Psoas muscle (tissue), 8 donors: ENCODE measurements around the gene PGS1. TPM values are rescaled to one million over a fixed set of nuclear protein-coding genes. Genes with fewer than 3 reads are reported as not detected.

ENCODE experiments used
- ATAC-seq, 4 donors: fragments of 200-7000 bp; cut with Tn5 transposase; one replicate each; pipeline ENCODE4 v1.9.1; 2020; ENCODE audit warnings: moderate library complexity in 3 of 4, mild to moderate bottlenecking in 2 of 4
- DNase-seq, 2 donors: peaks; one replicate each; pipeline ENCODE4 v3.0.0-alpha.2; 2020
- H3K27ac ChIP-seq: fragments of 200-600 bp; one replicate; pipeline ENCODE4 v1.8.0; 2022
- H3K27me3 ChIP-seq, 3 donors: fragments of 200-600 bp in 1 of 3; one replicate each; pipeline versions ENCODE4 v1.6.1 to v1.8.0; 2013 to 2022; ENCODE audit warnings: low read length in 2 of 3, mild to moderate bottlenecking in 2 of 3, moderate library complexity in 1 of 3; ENCODE audit not compliant: insufficient read depth in 3 of 3
- H3K36me3 ChIP-seq, 2 donors: fragments of 200-600 bp in 1 of 2; one replicate each; pipeline versions ENCODE4 v1.6.1 to v1.8.0; 2013 to 2022; ENCODE audit warnings: low read depth in 1 of 2, mild to moderate bottlenecking in 1 of 2, moderate library complexity in 1 of 2; ENCODE audit not compliant: insufficient read depth in 1 of 2
- H3K4me1 ChIP-seq: fragments of 200-600 bp; one replicate; pipeline ENCODE4 v1.8.0; 2022
- H3K4me3 ChIP-seq: fragments of 200-600 bp; one replicate; pipeline ENCODE4 v1.8.0; 2022; ENCODE audit warnings: mild to moderate bottlenecking
- H3K9me3 ChIP-seq: fragments of 200-600 bp; one replicate; pipeline ENCODE4 v1.8.0; 2022
- CTCF ChIP-seq: fragments of 200-600 bp; IDR thresholded peaks from one replicate; pipeline ENCODE4 v1.8.0; 2022; ENCODE audit warnings: antibody characterized with exemption
- WGBS, 3 donors: extraction: QIAGEN DNeasy Blood & Tissue Kit; methylation state at CpG; one replicate each; pipeline versions ENCODE4 v1.1.6 to v1.1.7; 2013; 5-methylcytosine and 5-hydroxymethylcytosine counted together
- intact Hi-C, 2 donors: fragments of 100-400 bp; cut with DNase I; formaldehyde crosslinking; loops; one replicate each; pipeline versions ENCODE4 v1.11.0 to v1.14.2; 2022
- polyA plus RNA-seq, 3 donors: library from polyadenylated mRNA; stranded (reverse); fragments of 200-250 nt; gene quantifications; one replicate each; pipeline ENCODE4 v1.2.3, GENCODE V29; 2013
- total RNA-seq, 4 donors: library from RNA; stranded (reverse); fragmentation: NEBNext Ultra II Directional in 2 of 4; extraction: Animal tissue kit (Norgen Biotek cat#: 25700) in 2 of 4; gene quantifications; one replicate each; pipeline versions ENCODE4 v1.2.1 to v1.2.4, GENCODE V29; 2021 to 2023
- donor health status: healthy with polysubstance abuse.
- donor health status: DM: no; HTN: no; CAD: no; lungs with moderate emphysema.
- donor health status: Bipolar disorder and iron deficiency.
- donor health status: healthy.
- donor health status: DM: yes; HTN: yes; CAD: no.
- donor health status: DM: no; HTN: no; CAD: no.
- donor health status: DM: no; HTN: no; CAD: no.
- donor health status: DM: yes; HTN: yes; CAD: no.

Gene PGS1
- total and polyA plus RNA-seq, 7 donors: 10.2 to 24.2 (median 16.3) TPM

GRCh38 chr17:78415821-78416711, 37.6 kb downstream of the PGS1 start:
- H3K36me3 ChIP-seq: peaks cover 0 to 31% of the 10 kb centered on the region in 2 donors
- ATAC-seq: no peak
- intact Hi-C loops: no loop called here
- WGBS, 3 donors: 67 to 73% (median 73%) methylated on average over 17 of the region's 17 CpGs
- H3K27me3 ChIP-seq: no peaks in the 10 kb centered on the region
- peak overlapping the region; percentile 75 for H3K27ac ChIP-seq
- no peaks in the 10 kb centered on the region for H3K9me3 ChIP-seq
- peaks cover 58% of the 10 kb centered on the region for H3K4me1 ChIP-seq
- no peak overlapping the region for H3K4me3 ChIP-seq
- TF ChIP-seq CTCF: no peak
- no peak for DNase-seq

- TF ChIP-seq CTCF: no peak
- H3K4me3 ChIP-seq: no peak overlapping the region
- H3K36me3 ChIP-seq: peaks cover 0 to 40% of the 10 kb centered on the region in 2 donors
- WGBS, 3 donors: 58 to 63% (median 62%) methylated on average over 15 of the region's 15 CpGs
- peak in 1 of 2 donors; percentile 51 for DNase-seq
- no peak for ATAC-seq
- H3K9me3 ChIP-seq: no peaks in the 10 kb centered on the region
- intact Hi-C loops: no loop called here
- peak overlapping the region; percentile 75 for H3K27ac ChIP-seq
- peaks cover 55% of the 10 kb centered on the region for H3K4me1 ChIP-seq
- no peaks in the 10 kb centered on the region for H3K27me3 ChIP-seq
Observed at GRCh38 chr17:78416791-78417530, 38.5 kb downstream of the PGS1 start.

DNA sequence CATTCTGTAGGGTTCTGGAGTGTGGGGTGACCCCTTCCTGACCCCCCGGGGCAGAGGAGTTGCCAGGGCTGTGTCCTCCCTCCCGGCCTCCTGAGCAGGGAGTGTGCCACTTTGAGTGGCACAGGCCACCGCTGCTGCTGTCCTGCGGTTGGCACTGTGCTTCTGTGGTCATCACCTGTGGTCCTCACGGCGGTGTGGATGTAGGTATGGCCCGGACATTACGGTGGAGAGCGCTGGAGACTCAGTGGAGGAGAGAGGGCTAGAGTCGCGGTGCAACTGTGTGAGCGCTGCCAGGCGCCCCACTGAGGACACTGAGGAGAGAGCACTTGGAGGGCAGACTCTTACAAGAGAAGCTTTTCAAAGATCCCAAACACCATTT, 39.1 kb downstream of the PGS1 start:
- Histone ChIP-seq H3K4me3 (no peak overlapping the region), H3K4me1 (peaks cover 50% of the 10 kb centered on the region), H3K36me3 (peaks cover 0 to 40% of the 10 kb centered on the region in 2 donors), H3K9me3 (no peaks in the 10 kb centered on the region), H3K27ac (peak overlapping the region; percentile 75), H3K27me3 (no peaks in the 10 kb centered on the region)
- TF ChIP-seq CTCF: no peak
- intact Hi-C loops: no loop called here
- ATAC-seq (no peak), DNase-seq (peak in 1 of 2 donors; percentile 51)
- whole genome bisulfite sequencing, 3 donors: 88 to 94% (median 89%) methylated on average over 12 to 13 of the region's 13 CpGs

GRCh38 chr17:78418326-78419026, 40.0 kb downstream of the PGS1 start:
- no peak for ATAC-seq
- intact Hi-C loops: no loop called here
- H3K36me3 ChIP-seq: peaks cover 0 to 43% of the 10 kb centered on the region in 2 donors

More at GRCh38 chr17:78418326-78419026, 40.0 kb downstream of the PGS1 start:
- Histone ChIP-seq H3K27me3 (no peaks in the 10 kb centered on the region), H3K9me3 (no peaks in the 10 kb centered on the region), H3K27ac (peak overlapping the region; percentile 75), H3K4me3 (no peak overlapping the region), H3K4me1 (peaks cover 41% of the 10 kb centered on the region)
- TF ChIP-seq CTCF: no peak
- peak in 1 of 2 donors; percentile 13 for DNase-seq
- 64 to 72% (median 66%) methylated on average over 12 of the region's 12 CpGs for WGBS, 3 donors
